Gastrocnemius medialis (tissue), 4 donors: Measurements from ENCODE around the gene MVB12A.
A peak's percentile ranks its signal among the peaks of the same experiment; 100 is the strongest.

Experiments
- POLR2A ChIP-seq, 2 donors: fragments of 450-650 bp; IDR thresholded peaks; one replicate each; pipeline ENCODE4 v1.6.1; 2017; ENCODE audit warnings: antibody characterized with exemption in 2 of 2, mild to moderate bottlenecking in 2 of 2, moderate library complexity in 2 of 2
- TF ChIP-seq, protein P1 (sequence below), 5 experiments: fragments of 450-650 bp in 3 of 5; fragments of 200-600 bp in 2 of 5; sonication (generic) in 2 of 5; IDR thresholded peaks in 4 of 5; conservative IDR thresholded peaks in 1 of 5; 1 replicate in 4 of 5; 2 replicates in 1 of 5; pipeline ENCODE4 v1.5.1; 2016 to 2019; ENCODE audit warnings: antibody characterized with exemption in 5 of 5, mild to moderate bottlenecking in 3 of 5, moderate library complexity in 3 of 5

DNA sequence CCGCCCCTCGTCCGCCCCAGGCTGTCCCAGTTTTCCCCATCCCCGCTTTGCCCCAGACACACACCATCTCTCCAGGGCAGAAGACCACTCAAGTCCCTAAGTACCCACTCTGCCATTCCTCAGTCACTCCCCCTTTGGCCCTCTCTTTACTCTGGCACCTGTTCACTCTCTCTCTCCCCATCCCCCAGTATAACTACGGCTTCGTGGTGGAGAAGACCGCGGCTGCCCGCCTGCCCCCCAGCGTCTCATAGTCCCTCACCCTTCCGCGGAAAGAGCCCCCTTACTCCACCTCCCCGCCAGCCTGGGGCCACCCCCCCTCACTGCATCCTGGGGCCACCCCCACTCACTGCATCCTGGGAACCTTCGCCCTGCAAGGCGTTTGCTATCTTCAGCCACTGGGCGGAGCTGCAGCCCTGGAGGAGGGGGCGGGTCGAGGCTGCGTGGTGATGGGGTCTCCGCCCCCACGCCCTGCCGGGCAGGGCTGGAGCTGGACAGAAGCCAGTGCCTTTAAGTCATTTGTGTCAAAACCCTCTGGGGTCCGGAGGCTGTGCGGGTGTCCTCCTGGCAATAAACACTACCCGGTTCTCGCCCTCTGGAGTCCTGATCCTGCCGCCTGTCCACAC lies 5.0 kb downstream of the MVB12A start:
- TF ChIP-seq, protein P1, sequence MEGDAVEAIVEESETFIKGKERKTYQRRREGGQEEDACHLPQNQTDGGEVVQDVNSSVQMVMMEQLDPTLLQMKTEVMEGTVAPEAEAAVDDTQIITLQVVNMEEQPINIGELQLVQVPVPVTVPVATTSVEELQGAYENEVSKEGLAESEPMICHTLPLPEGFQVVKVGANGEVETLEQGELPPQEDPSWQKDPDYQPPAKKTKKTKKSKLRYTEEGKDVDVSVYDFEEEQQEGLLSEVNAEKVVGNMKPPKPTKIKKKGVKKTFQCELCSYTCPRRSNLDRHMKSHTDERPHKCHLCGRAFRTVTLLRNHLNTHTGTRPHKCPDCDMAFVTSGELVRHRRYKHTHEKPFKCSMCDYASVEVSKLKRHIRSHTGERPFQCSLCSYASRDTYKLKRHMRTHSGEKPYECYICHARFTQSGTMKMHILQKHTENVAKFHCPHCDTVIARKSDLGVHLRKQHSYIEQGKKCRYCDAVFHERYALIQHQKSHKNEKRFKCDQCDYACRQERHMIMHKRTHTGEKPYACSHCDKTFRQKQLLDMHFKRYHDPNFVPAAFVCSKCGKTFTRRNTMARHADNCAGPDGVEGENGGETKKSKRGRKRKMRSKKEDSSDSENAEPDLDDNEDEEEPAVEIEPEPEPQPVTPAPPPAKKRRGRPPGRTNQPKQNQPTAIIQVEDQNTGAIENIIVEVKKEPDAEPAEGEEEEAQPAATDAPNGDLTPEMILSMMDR (IDR thresholded peaks at IDR 0.05 in 4 of 5, conservative IDR thresholded peaks at IDR 0.05 in 1 of 5): peak in 1 of 5 experiments; percentile 11
- no peak for TF ChIP-seq POLR2A (IDR thresholded peaks at IDR 0.05)
